GM13977 (cell line): Measurements from ENCODE around the gene SLCO2A1.

Experiments
- DNase-seq: peaks from one replicate; pipeline ENCODE4 v3.0.0; 2012; ENCODE audit warnings: low spot score
- in situ Hi-C: fragments of 300-500 bp; cut with MboI; formaldehyde crosslinking; loops from one replicate; pipeline ENCODE4 v1.12.0; 2022; ENCODE audit warnings: low sequenced_read_pairs, low pct_unique_long_range_greater_than_20kb, mixed read lengths, inconsistent platforms; ENCODE audit not compliant: unreplicated experiment
- TF ChIP-seq, protein P1 (sequence below): IDR thresholded peaks from 2 replicates; pipeline ENCODE4 v1.5.1; 2012; ENCODE audit warnings: mild to moderate bottlenecking, control low read depth; ENCODE audit not compliant: insufficient read depth; ENCODE audit errors: extremely low read depth, missing control alignments

Gene SLCO2A1

GRCh38 chr3:133977568-133977967 lies 52.2 kb downstream of the SLCO2A1 start:
- in situ Hi-C loops = no loop called here
- DNase-seq = no peak

GRCh38 chr3:133973249-133973980 lies 56.3 kb downstream of the SLCO2A1 start:
- TF ChIP-seq, protein P1, sequence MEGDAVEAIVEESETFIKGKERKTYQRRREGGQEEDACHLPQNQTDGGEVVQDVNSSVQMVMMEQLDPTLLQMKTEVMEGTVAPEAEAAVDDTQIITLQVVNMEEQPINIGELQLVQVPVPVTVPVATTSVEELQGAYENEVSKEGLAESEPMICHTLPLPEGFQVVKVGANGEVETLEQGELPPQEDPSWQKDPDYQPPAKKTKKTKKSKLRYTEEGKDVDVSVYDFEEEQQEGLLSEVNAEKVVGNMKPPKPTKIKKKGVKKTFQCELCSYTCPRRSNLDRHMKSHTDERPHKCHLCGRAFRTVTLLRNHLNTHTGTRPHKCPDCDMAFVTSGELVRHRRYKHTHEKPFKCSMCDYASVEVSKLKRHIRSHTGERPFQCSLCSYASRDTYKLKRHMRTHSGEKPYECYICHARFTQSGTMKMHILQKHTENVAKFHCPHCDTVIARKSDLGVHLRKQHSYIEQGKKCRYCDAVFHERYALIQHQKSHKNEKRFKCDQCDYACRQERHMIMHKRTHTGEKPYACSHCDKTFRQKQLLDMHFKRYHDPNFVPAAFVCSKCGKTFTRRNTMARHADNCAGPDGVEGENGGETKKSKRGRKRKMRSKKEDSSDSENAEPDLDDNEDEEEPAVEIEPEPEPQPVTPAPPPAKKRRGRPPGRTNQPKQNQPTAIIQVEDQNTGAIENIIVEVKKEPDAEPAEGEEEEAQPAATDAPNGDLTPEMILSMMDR = no peak
- in situ Hi-C loops = no loop called here
- no peak for DNase-seq

More at GRCh38 chr3:133977568-133977967, 52.2 kb downstream of the SLCO2A1 start:
- TF ChIP-seq, protein P1 = no peak

- DNase-seq = no peak
- in situ Hi-C loops = no loop called here
- TF ChIP-seq, protein P1 = no peak
Observed at GRCh38 chr3:133972156-133972555, 57.6 kb downstream of the SLCO2A1 start.

DNA sequence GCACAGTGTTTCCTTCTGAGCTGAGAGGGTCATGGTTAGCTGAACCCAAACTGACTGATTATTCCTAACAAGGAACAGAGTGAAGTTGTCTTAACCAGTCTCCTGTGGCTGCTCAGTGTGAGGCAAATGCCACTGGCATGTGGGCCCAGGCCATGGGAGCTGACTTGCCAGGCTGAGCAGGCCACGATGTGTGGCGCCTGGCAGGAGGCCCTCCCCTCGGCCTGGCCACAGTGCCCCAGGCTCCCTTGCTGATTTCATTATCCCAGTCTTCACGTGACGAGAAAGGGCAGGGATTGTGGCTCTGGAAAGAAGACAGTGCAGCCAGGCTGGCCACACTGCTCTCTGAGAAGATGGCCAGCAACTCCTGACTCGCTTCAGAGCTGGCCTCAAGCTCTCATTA lies 58.8 kb downstream of the SLCO2A1 start:
- TF ChIP-seq, protein P1 = no peak
- DNase-seq = no peak
- in situ Hi-C loops = no loop called here

GRCh38 chr3:133970339-133970738 lies 59.4 kb downstream of the SLCO2A1 start:
- no peak for DNase-seq
- in situ Hi-C loops = no loop called here
- TF ChIP-seq, protein P1 = no peak

- in situ Hi-C loops = no loop called here
- DNase-seq = no peak
- TF ChIP-seq, protein P1 = no peak
Observed at GRCh38 chr3:133967992-133968892, 61.5 kb downstream of the SLCO2A1 start.
